Fibroblast of the aortic adventitia (primary cell): Measurements from ENCODE around the gene CSMD2. TPM values are rescaled to one million over a fixed set of nuclear protein-coding genes. Genes with fewer than 3 reads are reported as not detected.

Experiments used
- DNase-seq: peaks from one replicate; pipeline ENCODE4 v3.0.0-alpha.2; 2010; ENCODE audit warnings: low read depth
- H3K4me3 ChIP-seq: 2 replicates; pipeline ENCODE4 v1.5.1; 2011; ENCODE audit warnings: low read depth, mild to moderate bottlenecking, control low read depth, low read length, moderate library complexity
- total RNA-seq: library from RNA; depleted of rRNA; stranded (reverse); fragments of >200 nt; gene quantifications from 2 replicates; pipeline ENCODE4 v1.2.3, GENCODE V29; 2012; ENCODE audit warnings: low replicate concordance
- TF ChIP-seq, protein P1 (sequence below): IDR thresholded peaks from 2 replicates; pipeline ENCODE4 v1.5.1; 2011; ENCODE audit warnings: mild to moderate bottlenecking, low read length, control low read depth, inconsistent platforms; ENCODE audit not compliant: insufficient read depth

CSMD2 gene
- total RNA-seq, 1 donor: 6.6 TPM

GRCh38 chr1:33895976-33896375 is 269.1 kb downstream of the CSMD2 start:
- no peak overlapping the region for H3K4me3 ChIP-seq
- TF ChIP-seq, protein P1, sequence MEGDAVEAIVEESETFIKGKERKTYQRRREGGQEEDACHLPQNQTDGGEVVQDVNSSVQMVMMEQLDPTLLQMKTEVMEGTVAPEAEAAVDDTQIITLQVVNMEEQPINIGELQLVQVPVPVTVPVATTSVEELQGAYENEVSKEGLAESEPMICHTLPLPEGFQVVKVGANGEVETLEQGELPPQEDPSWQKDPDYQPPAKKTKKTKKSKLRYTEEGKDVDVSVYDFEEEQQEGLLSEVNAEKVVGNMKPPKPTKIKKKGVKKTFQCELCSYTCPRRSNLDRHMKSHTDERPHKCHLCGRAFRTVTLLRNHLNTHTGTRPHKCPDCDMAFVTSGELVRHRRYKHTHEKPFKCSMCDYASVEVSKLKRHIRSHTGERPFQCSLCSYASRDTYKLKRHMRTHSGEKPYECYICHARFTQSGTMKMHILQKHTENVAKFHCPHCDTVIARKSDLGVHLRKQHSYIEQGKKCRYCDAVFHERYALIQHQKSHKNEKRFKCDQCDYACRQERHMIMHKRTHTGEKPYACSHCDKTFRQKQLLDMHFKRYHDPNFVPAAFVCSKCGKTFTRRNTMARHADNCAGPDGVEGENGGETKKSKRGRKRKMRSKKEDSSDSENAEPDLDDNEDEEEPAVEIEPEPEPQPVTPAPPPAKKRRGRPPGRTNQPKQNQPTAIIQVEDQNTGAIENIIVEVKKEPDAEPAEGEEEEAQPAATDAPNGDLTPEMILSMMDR: no peak
- no peak for DNase-seq

- DNase-seq: no peak
- TF ChIP-seq, protein P1: no peak
- H3K4me3 ChIP-seq: no peak overlapping the region
Measured at GRCh38 chr1:33895396-33895795, 269.6 kb downstream of the CSMD2 start.

DNA sequence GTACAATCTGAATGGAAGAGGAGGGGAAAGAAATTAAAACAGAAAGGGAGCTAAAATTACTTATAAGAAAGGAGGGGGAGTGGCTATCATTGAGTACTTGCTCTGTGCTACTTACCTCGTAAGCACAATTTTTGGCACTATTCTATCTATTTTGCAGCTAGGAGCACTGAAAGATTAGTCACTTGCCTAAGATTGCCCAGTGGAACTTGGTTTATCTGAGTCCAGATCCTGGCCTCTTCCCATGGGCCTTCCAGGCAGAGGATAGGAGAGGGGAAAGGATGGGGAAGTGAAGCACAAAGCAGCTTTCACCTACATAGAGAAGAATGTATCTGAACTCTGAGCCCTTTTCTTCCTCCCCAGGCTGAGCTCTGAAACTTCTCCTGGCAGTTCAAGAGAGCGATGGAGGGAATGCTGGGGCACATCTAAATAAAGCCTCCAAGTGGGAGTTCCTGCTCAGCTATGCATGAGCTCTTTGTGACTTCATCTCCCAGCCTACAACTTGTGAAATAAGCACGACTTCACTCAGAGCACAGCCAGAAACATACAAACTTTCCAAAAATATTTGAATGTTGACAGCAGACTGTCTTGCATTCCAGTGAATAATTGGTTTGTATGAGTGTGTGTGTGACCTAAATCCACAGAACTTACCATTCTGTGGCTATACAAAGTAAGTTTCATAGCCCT is 271.7 kb downstream of the CSMD2 start:
- DNase-seq: peak; percentile 92
- no peak overlapping the region for H3K4me3 ChIP-seq
- TF ChIP-seq, protein P1: no peak

- TF ChIP-seq, protein P1: no peak
- DNase-seq: no peak
- H3K4me3 ChIP-seq: no peak overlapping the region
Measured at GRCh38 chr1:33886496-33886895, 278.5 kb downstream of the CSMD2 start.

DNA sequence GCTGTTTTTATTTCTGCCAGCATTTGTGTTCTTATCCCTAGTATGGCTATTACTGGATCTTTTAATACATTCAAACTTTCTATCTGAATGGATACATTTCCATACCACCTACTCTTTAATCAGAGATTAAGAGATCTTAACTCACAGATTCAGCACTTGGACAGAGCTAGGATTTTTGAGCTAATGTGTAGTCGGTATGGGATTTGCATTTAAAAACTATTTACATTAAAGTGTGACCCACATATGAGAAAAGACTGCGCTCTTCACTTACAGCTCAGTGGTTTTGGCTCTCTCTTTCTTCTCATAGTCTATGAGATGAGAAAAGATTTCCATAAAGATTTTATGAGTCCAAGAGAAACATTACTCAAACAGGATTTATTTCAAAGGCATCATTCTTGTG is 284.7 kb downstream of the CSMD2 start:
- DNase-seq: peak; percentile 38
- TF ChIP-seq, protein P1: no peak

GRCh38 chr1:33878392-33878791 is 286.6 kb downstream of the CSMD2 start:
- no peak overlapping the region for H3K4me3 ChIP-seq
- TF ChIP-seq, protein P1: no peak
- DNase-seq: no peak

More for the DNA sequence above, 284.7 kb downstream of the CSMD2 start:
- H3K4me3 ChIP-seq: no peak overlapping the region
